GM21528 (cell line): ENCODE measurements around the gene PRUNE2.
A peak's percentile ranks its signal among the peaks of the same experiment; 100 is the strongest.

ENCODE experiments used
- ATAC-seq: cut with Tn5 transposase; IDR thresholded peaks from one replicate; pipeline ENCODE4 v1.9.1; 2021; ENCODE audit warnings: mild to moderate bottlenecking, moderate library complexity; ENCODE audit not compliant: unreplicated experiment, low FRiP score

PRUNE2 gene

GRCh38 chr9:76585487-76586389 is 320.2 kb downstream of the PRUNE2 start:
- no peak for ATAC-seq

DNA sequence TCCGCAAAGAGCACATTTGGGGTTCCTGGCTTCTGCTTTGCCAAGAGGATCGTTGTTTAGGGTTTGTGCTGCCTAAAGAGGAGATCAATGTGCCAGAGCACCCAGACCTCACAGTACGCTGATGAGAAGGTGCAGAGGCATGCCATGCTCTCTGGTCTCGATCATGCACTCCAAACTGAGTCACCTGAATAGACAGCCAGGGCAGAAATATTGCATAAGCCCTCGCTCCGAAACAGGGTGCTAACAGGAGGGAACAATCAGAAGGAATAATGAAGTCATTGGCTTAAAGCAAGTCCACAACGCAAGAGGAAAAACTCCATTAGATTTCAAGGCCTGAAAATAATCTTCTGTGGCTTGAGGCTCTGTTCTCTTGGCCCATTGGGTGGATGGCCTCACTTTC is 322.7 kb downstream of the PRUNE2 start:
- no peak for ATAC-seq

DNA sequence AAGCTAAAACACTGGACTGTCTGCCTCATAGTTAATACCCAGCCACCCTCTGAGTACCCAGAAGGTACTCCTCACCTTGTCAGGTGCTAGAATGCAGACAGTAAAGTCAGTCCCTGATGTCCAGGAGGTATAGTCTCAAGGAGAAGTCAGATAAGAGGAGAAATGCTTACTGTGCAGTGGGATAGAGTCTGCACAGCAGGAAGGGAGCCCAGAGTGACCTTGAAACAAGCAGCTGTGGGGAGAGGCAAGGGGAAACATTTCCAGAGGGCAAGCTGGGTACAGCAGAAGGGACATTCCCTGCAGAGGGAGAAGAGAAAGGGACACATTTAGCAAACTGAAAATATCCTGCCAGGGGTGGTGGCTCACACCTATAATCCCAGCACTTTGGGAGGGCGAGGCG is 324.2 kb downstream of the PRUNE2 start:
- ATAC-seq: no peak

DNA sequence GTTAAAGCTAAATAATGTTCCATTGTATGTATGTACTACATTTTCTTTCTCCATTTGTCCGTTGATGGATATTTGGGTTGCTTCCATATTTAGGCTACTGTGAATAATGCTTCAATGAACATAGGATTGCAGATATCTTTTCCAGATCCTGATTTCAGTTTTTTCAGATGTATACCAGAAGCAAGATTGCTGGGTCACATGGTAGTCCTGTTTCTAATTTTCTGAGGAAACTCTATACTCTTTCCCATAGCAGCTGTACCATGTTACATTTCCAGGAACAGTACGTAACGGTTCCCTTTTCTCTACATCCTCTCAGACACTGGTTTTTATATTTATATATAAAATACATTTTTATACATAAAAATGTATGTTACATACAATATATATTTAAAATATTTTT is 325.1 kb downstream of the PRUNE2 start:
- no peak for ATAC-seq

DNA sequence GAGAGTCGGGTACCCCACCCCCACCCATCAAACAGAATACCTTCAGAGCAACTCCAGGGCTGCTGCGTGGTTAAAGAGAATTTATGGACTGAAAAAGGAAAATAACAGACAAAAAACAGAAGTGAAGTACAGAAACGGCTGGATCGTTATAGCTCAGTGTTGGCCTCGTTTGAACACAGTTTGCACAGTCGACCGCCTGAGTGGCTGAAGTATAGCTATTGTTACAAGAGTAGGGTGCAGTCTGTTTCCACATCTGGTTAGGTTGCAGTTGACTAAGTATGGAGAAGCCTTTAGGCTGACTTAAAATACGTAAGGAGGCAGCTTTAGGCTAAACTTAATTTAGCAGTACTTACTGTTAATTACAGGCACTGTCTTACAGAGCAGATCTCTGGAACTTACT is 325.7 kb downstream of the PRUNE2 start:
- ATAC-seq: no peak

- peak; percentile 81 for ATAC-seq
Observed at GRCh38 chr9:76576344-76576743, 329.6 kb downstream of the PRUNE2 start.

DNA sequence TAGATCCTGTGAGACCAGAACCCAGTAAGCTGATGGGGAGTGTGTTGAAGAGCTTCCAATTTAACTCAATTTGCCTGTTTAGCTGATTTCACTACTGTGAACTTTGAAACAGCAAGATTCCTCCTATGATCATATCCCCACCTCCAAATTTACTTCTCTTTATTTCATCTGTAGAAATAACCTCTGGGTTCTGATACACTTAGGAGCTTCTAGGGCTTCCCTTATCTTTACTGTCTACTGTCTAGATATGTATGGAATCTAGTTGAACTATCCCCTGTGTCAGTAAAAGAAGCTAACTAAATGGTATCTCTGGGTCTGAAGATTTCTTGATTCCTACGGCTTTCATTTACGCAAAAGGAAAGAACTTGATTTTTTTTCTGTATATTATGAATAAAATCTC is 330.2 kb downstream of the PRUNE2 start:
- ATAC-seq: no peak

DNA sequence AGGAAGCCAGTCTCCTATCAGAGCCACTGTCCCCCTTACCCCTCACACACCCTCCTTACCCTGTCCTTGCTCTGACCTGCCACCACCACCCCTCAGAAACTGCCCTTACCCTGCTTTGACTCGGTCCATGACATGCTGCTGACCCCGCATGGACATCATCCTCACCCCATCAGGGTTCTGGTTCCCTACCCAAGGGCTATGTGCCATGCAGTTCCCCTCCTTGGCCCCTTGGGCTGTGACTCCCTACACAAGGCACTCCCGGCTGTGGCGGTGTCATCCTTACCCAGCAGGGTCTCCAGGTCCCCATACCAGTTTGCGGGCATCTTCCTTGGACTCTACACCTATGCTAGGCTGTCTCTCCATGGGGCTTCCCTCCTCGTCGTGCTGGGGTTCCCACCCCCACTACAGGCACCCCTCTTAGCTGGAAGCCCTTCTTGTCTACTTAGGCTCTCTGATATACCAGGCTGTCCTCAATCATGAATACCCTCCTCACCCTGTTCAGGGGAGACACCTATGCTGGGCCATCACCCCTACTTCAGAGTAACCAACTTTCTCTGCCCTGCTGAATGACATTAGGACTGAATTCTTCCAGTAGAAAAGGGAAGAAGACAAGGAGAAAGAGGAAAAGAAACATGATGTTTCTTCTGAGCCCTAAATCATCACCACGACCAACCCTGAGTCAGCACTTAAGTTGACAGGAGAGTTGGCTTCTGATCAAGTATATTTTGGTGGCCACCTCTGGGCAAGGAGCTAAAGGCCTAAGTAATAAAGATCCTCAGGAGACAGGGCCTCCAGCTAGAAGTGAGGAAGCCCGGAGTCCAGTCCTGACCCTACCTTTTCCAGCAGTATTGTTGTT is 331.8 kb downstream of the PRUNE2 start:
- no peak for ATAC-seq

DNA sequence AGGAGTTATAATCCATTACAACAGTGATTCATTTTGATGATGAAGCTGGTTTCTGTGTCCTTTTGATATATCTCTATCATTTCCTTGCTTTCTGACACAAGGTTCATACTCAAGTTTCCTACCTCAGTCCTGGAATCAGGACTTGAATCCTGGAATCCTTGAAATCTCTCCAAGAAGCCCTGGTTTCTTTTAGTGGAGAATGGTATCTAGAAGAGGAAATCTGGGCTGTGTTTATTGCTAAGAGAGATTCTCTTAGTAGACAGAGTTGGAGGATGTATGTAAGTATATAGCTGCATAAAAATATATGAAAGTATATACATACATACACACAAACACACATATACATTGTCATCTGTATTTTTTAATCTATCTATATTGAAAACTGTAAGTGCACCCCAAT is 332.5 kb downstream of the PRUNE2 start:
- ATAC-seq: no peak

GRCh38 chr9:76572151-76572550 is 333.8 kb downstream of the PRUNE2 start:
- no peak for ATAC-seq

GRCh38 chr9:76571743-76572146 is 334.2 kb downstream of the PRUNE2 start:
- ATAC-seq: no peak

DNA sequence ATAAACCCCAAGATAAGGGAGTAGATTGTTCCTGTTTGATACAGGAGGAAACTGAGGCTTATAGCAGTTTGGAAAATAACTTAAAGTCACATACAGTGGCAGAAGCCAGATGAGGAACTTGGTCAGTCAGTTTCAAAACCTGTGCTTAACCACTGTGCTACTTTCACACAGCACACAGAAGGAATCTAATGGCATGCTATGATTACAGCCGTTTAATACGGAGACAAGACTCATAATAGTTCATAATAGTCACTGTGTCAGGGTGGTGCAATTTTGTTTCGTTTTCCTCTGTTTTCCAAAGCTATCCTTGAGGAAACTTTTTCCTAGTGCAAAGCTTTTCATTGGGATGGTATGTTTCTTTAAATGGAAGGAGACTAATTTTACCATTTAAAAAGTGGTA is 334.6 kb downstream of the PRUNE2 start:
- ATAC-seq: peak; percentile 70

DNA sequence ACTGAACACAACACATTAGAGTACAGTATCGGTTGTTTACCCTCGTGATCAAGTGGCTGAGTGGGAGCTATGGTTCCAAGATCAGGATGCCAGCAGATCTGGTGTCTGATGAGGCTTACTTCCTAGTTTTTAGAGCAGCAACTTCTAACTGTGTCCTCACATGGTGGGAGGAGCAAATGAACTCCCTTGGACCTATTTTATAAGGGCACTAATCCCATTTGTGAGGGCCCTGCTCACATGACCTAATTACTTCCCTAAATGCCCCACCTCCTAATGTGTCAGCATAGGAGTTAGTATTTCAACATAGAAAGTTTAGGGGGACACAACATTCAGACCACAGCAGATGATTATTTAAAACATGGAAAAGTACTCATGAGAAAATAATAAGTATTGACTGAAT is 335.1 kb downstream of the PRUNE2 start:
- no peak for ATAC-seq

GRCh38 chr9:76567086-76567485 is 338.8 kb downstream of the PRUNE2 start:
- no peak for ATAC-seq

GRCh38 chr9:76564297-76564696 is 341.6 kb downstream of the PRUNE2 start:
- no peak for ATAC-seq

DNA sequence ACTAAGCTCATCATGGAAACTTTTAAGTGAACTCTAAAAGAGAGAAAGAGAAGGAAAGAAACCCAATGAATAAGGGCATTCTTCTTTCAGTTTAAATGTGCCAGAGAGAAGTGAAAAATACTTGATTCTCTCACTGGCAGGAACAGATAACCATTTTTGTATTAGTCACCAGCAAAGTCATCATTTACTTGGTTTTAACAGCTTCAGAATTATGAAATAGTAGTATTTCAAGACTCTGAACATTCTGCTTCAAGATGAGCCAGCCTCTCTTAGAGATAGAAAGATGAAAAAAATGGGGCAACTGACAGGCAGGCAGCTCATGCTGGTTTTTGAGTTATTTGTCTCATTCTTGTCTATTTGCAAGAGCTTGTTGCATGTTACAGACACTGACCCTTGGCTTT is 343.4 kb downstream of the PRUNE2 start:
- peak; percentile 80 for ATAC-seq

DNA sequence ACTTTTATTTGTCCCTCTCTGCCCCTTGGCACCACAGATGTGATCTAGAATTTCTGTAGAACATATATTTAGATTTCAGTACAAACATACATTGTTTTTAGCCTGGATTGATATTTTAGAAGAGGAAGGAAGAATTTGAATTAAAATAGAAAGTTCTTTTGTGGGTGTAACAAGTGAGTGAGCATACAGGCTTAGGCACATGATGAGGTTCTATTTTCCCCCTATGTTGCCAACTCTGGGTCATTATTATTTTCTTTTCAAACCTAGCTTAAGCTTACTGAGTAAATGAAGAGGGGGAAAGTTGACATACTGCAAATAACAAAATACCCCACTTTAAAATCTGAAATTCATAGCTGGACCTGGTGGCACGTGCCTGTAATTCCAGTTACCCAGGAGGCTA is 344.0 kb downstream of the PRUNE2 start:
- peak; percentile 29 for ATAC-seq
